Measurements from ENCODE around the gene BAIAP2L2. TPM values are rescaled to one million over a fixed set of nuclear protein-coding genes. Genes with fewer than 3 reads are reported as not detected.
"Not testable (repeated sequence)": the region's sequence is repeated elsewhere in the genome, so short reads cannot be mapped to it uniquely, and the experiment has no call there.

The BAIAP2L2 gene
- total RNA-seq, 1 experiment from 2014 or later = 9.7 TPM

GRCh38 chr22:38081941-38082828, 28.3 kb downstream of the BAIAP2L2 start:
- DNase-seq (ENCODE audit: low read depth) = no peak

- no peak for DNase-seq (ENCODE audit: low read depth)
Observed at GRCh38 chr22:38081636-38081940, 28.9 kb downstream of the BAIAP2L2 start.

GRCh38 chr22:38080850-38081635, 29.4 kb downstream of the BAIAP2L2 start:
- DNase-seq (ENCODE audit: low read depth) = no peak

GRCh38 chr22:38080474-38080849, 30.0 kb downstream of the BAIAP2L2 start:
- DNase-seq (ENCODE audit: low read depth) = no peak

GRCh38 chr22:38079804-38080203, 30.7 kb downstream of the BAIAP2L2 start:
- no peak for DNase-seq (ENCODE audit: low read depth)

GRCh38 chr22:38079208-38079607, 31.3 kb downstream of the BAIAP2L2 start:
- DNase-seq (ENCODE audit: low read depth) = not testable (repeated sequence)

- DNase-seq (ENCODE audit: low read depth) = no peak
Observed at GRCh38 chr22:38078046-38078840, 32.2 kb downstream of the BAIAP2L2 start.

- no peak for DNase-seq (ENCODE audit: low read depth)
Observed at GRCh38 chr22:38077595-38077994, 32.9 kb downstream of the BAIAP2L2 start.

GRCh38 chr22:38077096-38077495, 33.4 kb downstream of the BAIAP2L2 start:
- no peak for DNase-seq (ENCODE audit: low read depth)

- DNase-seq (ENCODE audit: low read depth) = no peak
Observed at GRCh38 chr22:38075961-38076360, 34.5 kb downstream of the BAIAP2L2 start.

- DNase-seq (ENCODE audit: low read depth) = no peak
Observed at GRCh38 chr22:38075105-38075825, 35.2 kb downstream of the BAIAP2L2 start.

- no peak for DNase-seq (ENCODE audit: low read depth)
Observed at GRCh38 chr22:38074181-38075104, 36.0 kb downstream of the BAIAP2L2 start.

- DNase-seq (ENCODE audit: low read depth) = no peak
Observed at GRCh38 chr22:38073150-38074130, 37.0 kb downstream of the BAIAP2L2 start.

GRCh38 chr22:38072322-38073149, 37.9 kb downstream of the BAIAP2L2 start:
- DNase-seq (ENCODE audit: low read depth) = peak; percentile 55

GRCh38 chr22:38071421-38072321, 38.8 kb downstream of the BAIAP2L2 start:
- no peak for DNase-seq (ENCODE audit: low read depth)

- no peak for DNase-seq (ENCODE audit: low read depth)
Observed at GRCh38 chr22:38070250-38070921, 40.1 kb downstream of the BAIAP2L2 start.

All from RPMI7951 (cell line).